Gastroesophageal sphincter (tissue), 4 donors: Measurements from ENCODE around the gene CACNA2D3. TPM values are rescaled to one million over a fixed set of nuclear protein-coding genes. Genes with fewer than 3 reads are reported as not detected.

ENCODE experiments used
- ATAC-seq: fragments of 150-250 bp; one replicate; pipeline ENCODE4 v1.9.1; 2016; ENCODE audit warnings: mild to moderate bottlenecking, moderate library complexity
- H3K27ac ChIP-seq, 4 donors: fragments of 200-600 bp; sonication (generic) in 3 of 4; 1 replicate in 3 of 4; 2 replicates in 1 of 4; pipeline ENCODE4 v1.5.1; 2016 to 2019
- H3K27me3 ChIP-seq: fragments of 200-600 bp; sonication (generic); one replicate; pipeline ENCODE4 v1.5.1; 2019
- H3K36me3 ChIP-seq, 2 donors: fragments of 200-600 bp; sonication (generic); one replicate each; pipeline ENCODE4 v1.5.1; 2019; ENCODE audit warnings: control low read depth in 1 of 2
- H3K4me1 ChIP-seq, 3 donors: fragments of 200-600 bp; sonication (generic); 1 replicate in 2 of 3; 2 replicates in 1 of 3; pipeline ENCODE4 v1.5.1; 2016 to 2019; ENCODE audit warnings: control low read depth in 2 of 3
- H3K4me3 ChIP-seq, 2 donors: fragments of 200-600 bp; sonication (generic); one replicate each; pipeline ENCODE4 v1.5.1; 2019; ENCODE audit warnings: mild to moderate bottlenecking in 1 of 2, moderate library complexity in 1 of 2
- H3K9me3 ChIP-seq, 3 donors: fragments of 200-600 bp; sonication (generic); one replicate each; pipeline ENCODE4 v1.5.1; 2017 to 2019; ENCODE audit warnings: control low read depth in 2 of 3
- CTCF ChIP-seq, 4 experiments: fragments of 200-600 bp in 2 of 4; fragments of 450-650 bp in 2 of 4; sonication (generic) in 1 of 4; IDR thresholded peaks; one replicate each; pipeline ENCODE4 v1.5.1; 2017 to 2019; ENCODE audit warnings: antibody characterized with exemption in 4 of 4, mild to moderate bottlenecking in 2 of 4, moderate library complexity in 2 of 4
- EP300 ChIP-seq: sonication (generic); formaldehyde crosslinking; IDR thresholded peaks from one replicate; pipeline ENCODE4 v1.6.1; 2017; ENCODE audit warnings: antibody characterized with exemption, mild to moderate bottlenecking
- POLR2A ChIP-seq, 2 donors: fragments of 450-650 bp; IDR thresholded peaks; one replicate each; pipeline ENCODE4 v1.6.1; 2017; ENCODE audit warnings: antibody characterized with exemption in 2 of 2, mild to moderate bottlenecking in 2 of 2, moderate library complexity in 1 of 2
- POLR2AphosphoS5 ChIP-seq: sonication (generic); formaldehyde crosslinking; IDR thresholded peaks from one replicate; pipeline ENCODE4 v1.6.1; 2017; ENCODE audit warnings: antibody characterized with exemption
- WGBS, 2 donors: methylation state at CpG; one replicate each; pipeline ENCODE4 v1.1.5; 2018; ENCODE audit warnings: low coverage in 1 of 2; 5-methylcytosine and 5-hydroxymethylcytosine counted together
- total RNA-seq, 4 donors: library from RNA; depleted of rRNA; stranded (reverse); fragments of >200 nt; gene quantifications; one replicate each; pipeline ENCODE4 v1.1.0, GENCODE V29; 2016

The CACNA2D3 gene
- total RNA-seq, 4 donors from 2014 or later = 0.94 to 6.5 (median 3.5) TPM

- no peak for ATAC-seq
- H3K4me3 ChIP-seq = no peak overlapping the region
- peaks cover 0 to 4% (median 0%) of the 10 kb centered on the region in 3 donors for H3K9me3 ChIP-seq
- WGBS, 2 donors = 38 to 72% methylated on average over 6 of the region's 6 CpGs
- H3K4me1 ChIP-seq = peaks cover 0 to 6% (median 0%) of the 10 kb centered on the region in 3 donors
- no peak for TF ChIP-seq CTCF (IDR thresholded peaks at IDR 0.05)
- TF ChIP-seq POLR2A (IDR thresholded peaks at IDR 0.05) = no peak
- no peak for TF ChIP-seq EP300
- no peak for TF ChIP-seq POLR2AphosphoS5
- no peaks in the 10 kb centered on the region for H3K36me3 ChIP-seq
- H3K27ac ChIP-seq = no peak overlapping the region
- H3K27me3 ChIP-seq = no peaks in the 10 kb centered on the region
Measured at GRCh38 chr3:54309601-54310000, 187.2 kb downstream of the CACNA2D3 start.

GRCh38 chr3:54311211-54311747 is 188.9 kb downstream of the CACNA2D3 start:
- Histone ChIP-seq H3K27ac (no peak overlapping the region), H3K9me3 (peaks cover 0 to 4% (median 0%) of the 10 kb centered on the region in 3 donors), H3K4me3 (no peak overlapping the region), H3K4me1 (no peaks in the 10 kb centered on the region), H3K27me3 (no peaks in the 10 kb centered on the region), H3K36me3 (no peaks in the 10 kb centered on the region)
- no peak for ATAC-seq
- no peak for TF ChIP-seq POLR2A (IDR thresholded peaks at IDR 0.05)
- no peak for TF ChIP-seq POLR2AphosphoS5
- TF ChIP-seq CTCF (IDR thresholded peaks at IDR 0.05) = no peak
- no peak for TF ChIP-seq EP300
- 87 to 89% methylated on average over 5 to 6 of the region's 6 CpGs for WGBS, 2 donors

GRCh38 chr3:54312156-54312899 is 190.0 kb downstream of the CACNA2D3 start:
- no peaks in the 10 kb centered on the region for H3K27me3 ChIP-seq
- H3K36me3 ChIP-seq = no peaks in the 10 kb centered on the region
- no peaks in the 10 kb centered on the region for H3K4me1 ChIP-seq
- H3K9me3 ChIP-seq = peaks cover 0 to 4% (median 0%) of the 10 kb centered on the region in 3 donors
- TF ChIP-seq POLR2A (IDR thresholded peaks at IDR 0.05) (no peak), EP300 (no peak), POLR2AphosphoS5 (no peak), CTCF (IDR thresholded peaks at IDR 0.05) (no peak)
- ATAC-seq = no peak
- WGBS, 2 donors = 47 to 48% methylated on average over 8 of the region's 9 CpGs
- H3K27ac ChIP-seq = no peak overlapping the region
- no peak overlapping the region for H3K4me3 ChIP-seq

DNA sequence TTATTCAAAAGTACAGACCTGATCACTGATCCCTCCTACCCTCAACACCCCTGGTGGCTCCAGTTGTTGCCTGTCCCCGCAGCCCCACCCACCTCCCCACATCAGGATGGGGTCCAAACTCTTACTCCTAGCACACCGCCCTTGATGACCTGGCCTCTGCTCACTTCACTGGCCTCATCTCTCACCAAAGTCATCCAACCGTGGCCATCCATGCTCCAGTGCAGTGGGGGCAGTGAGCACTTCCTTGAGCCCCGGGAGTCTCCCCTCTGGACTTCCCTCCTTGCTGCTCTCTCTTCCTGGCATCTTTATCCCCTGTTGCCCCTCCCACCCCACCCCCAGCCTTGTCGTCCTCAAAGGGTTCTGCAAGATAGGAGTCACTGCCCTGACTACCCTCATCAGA is 191.1 kb downstream of the CACNA2D3 start:
- TF ChIP-seq POLR2AphosphoS5 = no peak
- TF ChIP-seq EP300 = no peak
- TF ChIP-seq POLR2A (IDR thresholded peaks at IDR 0.05) = no peak
- no peak for TF ChIP-seq CTCF (IDR thresholded peaks at IDR 0.05)
- Histone ChIP-seq H3K27me3 (no peaks in the 10 kb centered on the region), H3K36me3 (no peaks in the 10 kb centered on the region), H3K4me3 (no peak overlapping the region), H3K27ac (no peak overlapping the region), H3K4me1 (no peaks in the 10 kb centered on the region), H3K9me3 (no peaks in the 10 kb centered on the region)
- ATAC-seq = no peak
- 67 to 84% methylated on average over 3 to 4 of the region's 5 CpGs for WGBS, 2 donors

- Histone ChIP-seq H3K27me3 (no peaks in the 10 kb centered on the region), H3K9me3 (no peaks in the 10 kb centered on the region), H3K4me3 (no peak overlapping the region), H3K4me1 (no peaks in the 10 kb centered on the region), H3K27ac (no peak overlapping the region), H3K36me3 (no peaks in the 10 kb centered on the region)
- 57 to 60% methylated on average over 3 to 5 of the region's 5 CpGs for WGBS, 2 donors
- TF ChIP-seq POLR2A (IDR thresholded peaks at IDR 0.05) (no peak), POLR2AphosphoS5 (no peak), CTCF (IDR thresholded peaks at IDR 0.05) (no peak)
- no peak for ATAC-seq
Measured at GRCh38 chr3:54321520-54321919, 199.2 kb downstream of the CACNA2D3 start.
